LNCAP (cell line): Measurements from ENCODE around the gene TXNDC2.

Experiments used
- TF ChIP-seq, protein P1 (sequence below): fragments of 450-650 bp; IDR thresholded peaks from 2 replicates; pipeline ENCODE4 v1.5.1; 2017; ENCODE audit warnings: mild to moderate bottlenecking

TXNDC2 gene

GRCh38 chr18:9927392-9928063, 41.8 kb downstream of the TXNDC2 start:
- TF ChIP-seq, protein P1, sequence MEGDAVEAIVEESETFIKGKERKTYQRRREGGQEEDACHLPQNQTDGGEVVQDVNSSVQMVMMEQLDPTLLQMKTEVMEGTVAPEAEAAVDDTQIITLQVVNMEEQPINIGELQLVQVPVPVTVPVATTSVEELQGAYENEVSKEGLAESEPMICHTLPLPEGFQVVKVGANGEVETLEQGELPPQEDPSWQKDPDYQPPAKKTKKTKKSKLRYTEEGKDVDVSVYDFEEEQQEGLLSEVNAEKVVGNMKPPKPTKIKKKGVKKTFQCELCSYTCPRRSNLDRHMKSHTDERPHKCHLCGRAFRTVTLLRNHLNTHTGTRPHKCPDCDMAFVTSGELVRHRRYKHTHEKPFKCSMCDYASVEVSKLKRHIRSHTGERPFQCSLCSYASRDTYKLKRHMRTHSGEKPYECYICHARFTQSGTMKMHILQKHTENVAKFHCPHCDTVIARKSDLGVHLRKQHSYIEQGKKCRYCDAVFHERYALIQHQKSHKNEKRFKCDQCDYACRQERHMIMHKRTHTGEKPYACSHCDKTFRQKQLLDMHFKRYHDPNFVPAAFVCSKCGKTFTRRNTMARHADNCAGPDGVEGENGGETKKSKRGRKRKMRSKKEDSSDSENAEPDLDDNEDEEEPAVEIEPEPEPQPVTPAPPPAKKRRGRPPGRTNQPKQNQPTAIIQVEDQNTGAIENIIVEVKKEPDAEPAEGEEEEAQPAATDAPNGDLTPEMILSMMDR, result no peak

- TF ChIP-seq, protein P1, result no peak
Observed at GRCh38 chr18:9928646-9929259, 43.0 kb downstream of the TXNDC2 start.

GRCh38 chr18:9930299-9930884, 44.6 kb downstream of the TXNDC2 start:
- TF ChIP-seq, protein P1, result no peak

GRCh38 chr18:9931146-9931545, 45.4 kb downstream of the TXNDC2 start:
- TF ChIP-seq, protein P1, result no peak

- TF ChIP-seq, protein P1, result no peak
Observed at GRCh38 chr18:9931678-9932077, 45.9 kb downstream of the TXNDC2 start.

GRCh38 chr18:9933865-9934264, 48.1 kb downstream of the TXNDC2 start:
- TF ChIP-seq, protein P1, result no peak

GRCh38 chr18:9934274-9934673, 48.5 kb downstream of the TXNDC2 start:
- TF ChIP-seq, protein P1, result no peak
